ENCODE data around the gene FAM114A1. TPM values are rescaled to one million over a fixed set of nuclear protein-coding genes. Genes with fewer than 3 reads are reported as not detected.

The FAM114A1 gene
- total and polyA plus RNA-seq, 2 of the 8 experiments (the other 6 are each of a cell fraction or from before 2014, with no cell fraction given): 9.5 to 12.0 TPM

- Histone ChIP-seq H3K56ac (replicated peaks; ENCODE audit: insufficient read length, low read depth, low read length) (no peak overlapping the region), H4K5ac (ENCODE audit: insufficient read length, low read depth, low read length) (no peak overlapping the region), H3K4me1 (replicated peaks in 1 of 4; ENCODE audit: control insufficient read depth in 3 of 4, insufficient read depth in 4 of 4, low read length in 3 of 4) (peaks cover 0 to 3% (median 0%) of the 10 kb centered on the region in 4 experiments; a peak in 2 of 7 replicates), H2AFZ (ENCODE audit: low read length) (no peak overlapping the region), H3K23ac (ENCODE audit: insufficient read length) (no peak overlapping the region), H3K27me3 (replicated peaks in 1 of 4; ENCODE audit: control insufficient read depth in 3 of 4, extremely low read depth in 1 of 4, insufficient read depth in 3 of 4, low read length in 3 of 4) (no peaks in the 10 kb centered on the region), H3K18ac (ENCODE audit: extremely low read depth, low read length) (no peak overlapping the region), H3K23me2 (ENCODE audit: low read depth, low read length) (no peaks in the 10 kb centered on the region), H2BK15ac (ENCODE audit: low read length) (no peak overlapping the region), H4K91ac (replicated peaks; ENCODE audit: insufficient read length, low read length) (no peak overlapping the region), H2BK12ac (ENCODE audit: low read depth, low read length) (no peak overlapping the region), H3K4ac (replicated peaks; ENCODE audit: insufficient read length, low read depth, low read length) (no peak overlapping the region), H2AK5ac (ENCODE audit: low read depth, low read length) (no peak overlapping the region), H3K4me2 (ENCODE audit: insufficient read depth in 1 of 2, low read depth in 2 of 2, low read length in 2 of 2) (no peak overlapping the region), H4K8ac (ENCODE audit: extremely low read depth, insufficient read depth, low read length) (no peak overlapping the region), H3K79me2 (ENCODE audit: control insufficient read depth in 1 of 2, insufficient read depth in 2 of 2, low read length in 2 of 2) (no peaks in the 10 kb centered on the region), H3K79me1 (ENCODE audit: low read depth, low read length) (no peaks in the 10 kb centered on the region), H3K27ac (ENCODE audit: low read depth, low read length) (no peak overlapping the region), H2BK20ac (ENCODE audit: low read length) (no peak overlapping the region), H3K4me3 (ENCODE audit: extremely low read depth in 1 of 4, insufficient read depth in 2 of 4, low read depth in 3 of 4, low read length in 4 of 4) (no peak overlapping the region), H4K20me1 (replicated peaks in 1 of 2; ENCODE audit: control insufficient read depth in 1 of 2, insufficient read depth in 2 of 2, low read length in 2 of 2) (no peaks in the 10 kb centered on the region), H2BK120ac (replicated peaks; ENCODE audit: low read depth, low read length) (no peak overlapping the region), H2BK5ac (ENCODE audit: low read depth, low read length) (no peak overlapping the region), H3K9ac (replicated peaks in 1 of 4; ENCODE audit: extremely low read depth in 1 of 4, low read depth in 3 of 4, low read length in 3 of 4) (no peak overlapping the region), H3K36me3 (ENCODE audit: control insufficient read depth in 2 of 4, insufficient read depth in 4 of 4, low read length in 3 of 4) (peaks cover 0 to 3% (median 0%) of the 10 kb centered on the region in 4 experiments; a peak in 1 of 8 replicates), H3K9me3 (ENCODE audit: insufficient read depth in 2 of 2, low read depth in 1 of 2, low read length in 1 of 2) (no peaks in the 10 kb centered on the region), H3K14ac (ENCODE audit: insufficient read length) (no peak overlapping the region)
- DNase-seq (ENCODE audit: low read depth in 1 of 2, low spot score in 2 of 2): no peak
- ChIA-PET CTCF (ENCODE audit: partially characterized antibody) (interaction anchor here (0.7 kb wide), 1 partner anchor 207 kb away, joined by 3 read pairs; no protein-coding TSS in a partner anchor), POLR2A (ENCODE audit: partially characterized antibody) (no interaction called here)
- 83% methylated on average over 3 of the region's 3 CpGs; no CpG with 5 or more reads in 1 of the 2 experiments for WGBS, 2 experiments (ENCODE audit: extremely low coverage in 1 of 2, insufficient coverage in 1 of 2, insufficient read length in 1 of 2, insufficient replicate concordance in 2 of 2, low coverage in 1 of 2, low lambda C conversion rate in 2 of 2, missing lambda C conversion rate in 1 of 2)
- FAIRE-seq: no peak
- TF ChIP-seq E2F6 (IDR thresholded peaks at IDR 0.05) (no peak), CBX5 (IDR thresholded peaks at IDR 0.05; ENCODE audit: low read depth, low read length) (no peak), POLR2A (IDR thresholded peaks at IDR 0.05; ENCODE audit: control extremely low read depth in 1 of 2, low read depth in 2 of 2, low read length in 2 of 2) (no peak), HDAC2 (IDR thresholded peaks at IDR 0.05; ENCODE audit: borderline replicate concordance in 1 of 2, low read depth in 2 of 2, low read length in 2 of 2) (no peak), CTBP2 (IDR thresholded peaks at IDR 0.05; ENCODE audit: borderline replicate concordance, insufficient read depth, insufficient read length, low read length) (no peak), CTCF (IDR thresholded peaks at IDR 0.05; ENCODE audit: control extremely low read depth in 1 of 3, insufficient read depth in 1 of 3, low read depth in 1 of 3, low read length in 3 of 3) (no peak), TCF12 (IDR thresholded peaks at IDR 0.05; ENCODE audit: low read depth, low read length) (no peak), POU5F1 (IDR thresholded peaks at IDR 0.05; ENCODE audit: low read depth, low read length) (no peak), KDM5A (IDR thresholded peaks at IDR 0.05; ENCODE audit: low read length) (no peak), POLR2AphosphoS5 (IDR thresholded peaks at IDR 0.05; ENCODE audit: low read depth, low read length) (no peak), KDM4A (IDR thresholded peaks at IDR 0.05; ENCODE audit: low read depth, low read length, severe bottlenecking) (no peak)
Observed at GRCh38 chr4:38928568-38928967, 61.0 kb downstream of the FAM114A1 start.

All from H1 (cell line).